GM12801 (cell line): ENCODE measurements around the gene KIF1C.

Source experiments
- CTCF ChIP-seq: IDR thresholded peaks from one replicate; pipeline ENCODE4 v1.5.1; 2011; ENCODE audit warnings: control low read depth; ENCODE audit not compliant: insufficient read length; ENCODE audit errors: extremely low read depth

The KIF1C gene

GRCh38 chr17:5031365-5032082, 33.8 kb downstream of the KIF1C start:
- TF ChIP-seq CTCF: no peak

GRCh38 chr17:5032865-5033264, 35.1 kb downstream of the KIF1C start:
- TF ChIP-seq CTCF: no peak

DNA sequence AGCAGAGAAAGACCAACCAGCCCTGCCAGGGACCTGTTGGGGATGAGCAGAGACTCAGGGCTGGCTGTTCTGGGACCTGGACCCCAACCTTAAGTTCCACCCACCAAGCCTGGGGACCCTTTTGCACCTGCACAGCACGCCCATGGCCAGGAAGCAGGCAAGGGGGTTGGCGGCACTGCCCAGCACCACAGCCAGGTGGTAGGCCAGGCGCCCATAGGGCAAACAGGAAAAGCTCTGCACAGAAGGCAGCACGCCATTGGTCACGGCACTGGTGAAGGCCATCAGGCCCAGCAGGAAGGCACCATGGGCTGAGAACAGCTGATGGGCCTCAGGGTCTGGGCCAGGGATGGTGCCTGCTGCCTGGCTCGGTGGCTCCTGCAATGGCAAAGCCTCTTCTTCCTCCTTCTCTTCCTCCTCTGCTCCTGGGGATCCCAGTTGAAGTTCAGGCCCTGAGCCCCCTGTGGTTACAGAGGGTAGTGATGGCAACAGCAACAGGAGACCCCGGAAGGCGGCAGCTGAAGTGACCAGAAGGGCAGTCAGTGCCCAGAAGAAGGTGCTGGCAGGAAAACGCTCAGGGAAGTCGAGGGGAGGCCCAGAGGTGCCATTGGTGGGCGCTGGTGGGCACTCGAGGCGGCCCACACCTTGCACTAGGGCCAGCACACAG, 35.7 kb downstream of the KIF1C start:
- no peak for TF ChIP-seq CTCF

DNA sequence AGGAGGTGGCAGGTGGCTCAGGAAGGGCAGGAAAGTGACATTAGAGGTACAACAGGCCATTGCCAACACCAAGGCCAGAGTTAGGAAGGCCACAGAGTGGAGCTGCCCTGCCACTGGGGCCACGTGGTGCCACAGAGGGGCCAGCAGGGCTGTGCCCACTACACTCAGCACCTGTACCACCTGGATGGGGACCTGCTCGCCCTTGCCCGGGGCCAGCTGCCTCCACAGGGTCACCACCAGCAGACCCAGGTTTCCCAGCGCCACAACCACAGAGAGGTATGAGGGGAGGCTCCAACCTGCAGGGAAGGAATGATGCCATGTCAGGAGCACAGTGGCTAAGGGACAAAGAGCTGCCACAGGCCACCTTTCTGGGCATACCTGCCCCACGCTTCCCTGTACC, 36.3 kb downstream of the KIF1C start:
- no peak for TF ChIP-seq CTCF

DNA sequence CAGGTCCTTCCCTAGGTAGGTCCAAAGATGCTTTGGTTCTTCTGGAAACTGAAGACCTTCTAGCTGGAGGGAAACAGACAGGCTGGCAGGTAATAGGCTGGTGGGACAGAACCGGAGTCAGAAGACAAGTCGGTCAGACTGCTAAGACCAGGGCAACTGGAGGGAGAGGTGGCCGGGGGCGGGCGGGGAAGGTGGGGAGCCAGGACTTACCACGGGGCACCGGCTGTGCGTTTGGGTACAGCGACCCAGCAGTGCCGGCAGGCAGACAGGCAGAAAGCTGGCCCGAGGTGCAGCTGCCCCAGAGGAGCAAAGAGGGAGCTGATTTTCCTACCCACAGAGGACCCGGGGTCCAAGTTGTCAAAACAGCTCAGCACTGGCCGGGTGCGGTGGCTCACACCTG, 36.9 kb downstream of the KIF1C start:
- TF ChIP-seq CTCF: no peak

- no peak for TF ChIP-seq CTCF
Observed at GRCh38 chr17:5035315-5035714, 37.6 kb downstream of the KIF1C start, which contains the start of gene SLC52A1. Gene SLC52A1, minus strand, starts transcription at chr17:5035426. Its CDS starts 820 bp downstream, at chr17:5034606.

DNA sequence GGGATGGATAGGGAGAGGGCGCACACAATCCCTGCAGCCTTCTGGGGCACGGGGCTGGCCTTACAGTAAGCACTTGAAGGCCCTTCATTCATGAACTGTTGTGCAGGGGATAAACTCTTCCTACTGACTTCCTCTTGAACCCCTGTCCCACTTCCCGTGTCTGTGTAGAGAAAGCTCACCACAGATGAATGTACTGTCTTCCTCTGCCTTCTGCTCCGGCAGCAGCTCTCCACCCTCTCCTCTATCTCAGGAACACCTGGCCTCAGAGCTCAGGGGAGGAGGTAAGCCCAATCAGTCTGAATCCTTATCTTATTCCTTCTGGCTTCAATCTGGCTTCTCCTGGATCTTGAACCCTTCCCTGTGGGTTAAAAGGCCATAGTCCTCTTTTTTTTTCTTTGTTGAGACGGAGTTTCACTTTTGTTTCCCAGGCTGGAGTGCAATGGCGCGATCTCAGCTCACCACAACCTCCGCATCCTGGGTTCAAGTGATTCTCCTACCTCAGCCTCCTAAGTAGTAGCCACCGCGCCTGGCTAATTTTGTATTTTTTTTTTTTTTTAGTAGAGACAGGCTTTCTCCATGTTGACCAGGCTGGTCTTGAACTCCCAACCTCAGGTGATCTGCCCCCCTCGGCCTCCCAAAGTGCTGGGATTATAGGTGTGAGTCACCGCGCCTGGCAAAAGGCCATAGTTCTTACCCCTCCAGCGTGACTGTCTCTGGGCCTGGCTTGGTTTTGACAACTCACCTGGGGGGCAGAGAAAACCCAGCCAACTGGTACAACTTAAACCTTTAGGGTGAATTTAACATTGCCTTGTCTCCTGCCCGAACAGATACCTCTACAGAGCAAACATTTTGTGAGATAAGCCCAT, 44.6 kb downstream of the KIF1C start:
- TF ChIP-seq CTCF: no peak
